K562 (cell line): ENCODE measurements around the gene GABRE. TPM values are rescaled to one million over a fixed set of nuclear protein-coding genes. Genes with fewer than 3 reads are reported as not detected.

Experiments used
- ATAC-seq: fragments of 200-7000 bp; cut with Tn5 transposase; 3 replicates; pipeline ENCODE4 v1.9.1; 2020; ENCODE audit warnings: moderate library complexity
- BruUV-seq: library from RNA; stranded (reverse); fragments of 400-500 nt; replicated peaks from 2 replicates; lab custom pipeline; 2021; lab: Mats Ljungman, UMichigan
- CTCF ChIA-PET: fragments of 300-600 bp; formaldehyde crosslinking; extraction: SDS; loops from one replicate; lab custom pipeline; 2021; ENCODE audit warnings: low intra/inter-chr PET ratio; lab: Yijun Ruan, JAX
- POLR2A ChIA-PET: fragments of 300-600, 350-650 bp; sonication (Branson Sonifier 250); formaldehyde crosslinking; extraction: SDS; loops from one replicate; lab custom pipeline; 2021; ENCODE audit warnings: antibody characterized with exemption, inconsistent platforms; lab: Yijun Ruan, JAX
- DNase-seq, 4 experiments: peaks; one replicate each; pipeline versions ENCODE4 v3.0.0 to v3.0.0-alpha.2; 2011 to 2018; ENCODE audit warnings: low spot score in 3 of 4, mixed read lengths in 3 of 4; ENCODE audit errors: extremely low read depth in 1 of 4
- FAIRE-seq: peaks from 2 replicates; lab custom pipeline; 2011; peaks lifted over from hg19 to GRCh38; lab: Jason Lieb, UNC
- H2AFZ ChIP-seq: 2 replicates; pipeline ENCODE4 v1.6.0; 2011; ENCODE audit warnings: low read depth, low read length, control low read depth, inconsistent platforms
- H3K27ac ChIP-seq: fragments of 200-600 bp; 3 replicates; pipeline ENCODE4 v1.8.0; 2011; ENCODE audit warnings: low read depth, mild to moderate bottlenecking, control low read depth, inconsistent platforms, low read length, moderate library complexity, mixed read lengths; ENCODE audit errors: extremely low read depth
- H3K27me3 ChIP-seq, 2 experiments: fragments of 300-600 bp in 1 of 2; 2 replicates in 1 of 2; 3 replicates in 1 of 2; pipeline versions ENCODE4 v1.6.0 to v1.8.0; 2011; ENCODE audit warnings: inconsistent platforms in 2 of 2, low read length in 2 of 2, mild to moderate bottlenecking in 1 of 2, mixed read lengths in 1 of 2, moderate library complexity in 1 of 2; ENCODE audit not compliant: control insufficient read depth in 2 of 2, insufficient read depth in 2 of 2
- H3K36me3 ChIP-seq: fragments of 300-600 bp; 3 replicates; pipeline ENCODE4 v1.8.0; 2011; ENCODE audit warnings: mild to moderate bottlenecking, low read length, inconsistent platforms; ENCODE audit not compliant: control insufficient read depth, insufficient read depth
- H3K4me1 ChIP-seq, 2 experiments: fragments of 200-600 bp in 1 of 2; replicated peaks in 1 of 2; 2 replicates in 1 of 2; 3 replicates in 1 of 2; pipeline versions ENCODE4 v1.5.1 to v1.8.0; 2011; ENCODE audit warnings: inconsistent platforms in 2 of 2, low read length in 2 of 2, mild to moderate bottlenecking in 1 of 2, mixed read lengths in 1 of 2, moderate library complexity in 1 of 2; ENCODE audit not compliant: control insufficient read depth in 2 of 2, insufficient read depth in 2 of 2
- H3K4me2 ChIP-seq: 2 replicates; pipeline ENCODE4 v1.6.1; 2011; ENCODE audit warnings: low read length, control low read depth, inconsistent platforms, mixed read lengths; ENCODE audit not compliant: insufficient read depth
- H3K4me3 ChIP-seq: fragments of 200-600 bp; sonication (generic), shearing (Covaris generic); 2 replicates; pipeline ENCODE4 v1.5.1; 2016; ENCODE audit warnings: control low read depth, inconsistent platforms
- H3K79me2 ChIP-seq: fragments of 200-600 bp; 3 replicates; pipeline ENCODE4 v1.8.0; 2011; ENCODE audit warnings: low read length, inconsistent platforms; ENCODE audit not compliant: control insufficient read depth, insufficient read depth
- H3K9ac ChIP-seq, 2 experiments: 2 replicates each; pipeline versions ENCODE4 v1.6.0 to v1.6.1; 2011; ENCODE audit warnings: low read depth in 2 of 2, low read length in 2 of 2, control low read depth in 1 of 2, inconsistent platforms in 1 of 2, mild to moderate bottlenecking in 1 of 2, mixed read lengths in 1 of 2; ENCODE audit not compliant: insufficient read depth in 1 of 2
- H3K9me1 ChIP-seq: one replicate; pipeline ENCODE4 v1.6.0; 2011; ENCODE audit warnings: inconsistent platforms, mild to moderate bottlenecking, low read length, moderate library complexity; ENCODE audit not compliant: control insufficient read depth, insufficient read depth
- H3K9me3 ChIP-seq: replicated peaks from 2 replicates; pipeline ENCODE4 v1.5.1; 2011; ENCODE audit warnings: low read depth, low read length, inconsistent platforms; ENCODE audit not compliant: control insufficient read depth, insufficient read depth
- H4K20me1 ChIP-seq: replicated peaks from 2 replicates; pipeline ENCODE4 v1.6.1; 2011; ENCODE audit warnings: low read length, inconsistent platforms, mixed read lengths; ENCODE audit not compliant: control insufficient read depth, insufficient read depth
- ARHGAP35 ChIP-seq: fragments of 450-650 bp; IDR thresholded peaks from 2 replicates; pipeline ENCODE4 v1.6.1; 2018; ENCODE audit not compliant: partially characterized antibody
- CC2D1A ChIP-seq: fragments of 450-650 bp; IDR thresholded peaks from 2 replicates; pipeline ENCODE4 v1.6.1; 2017; ENCODE audit warnings: mild to moderate bottlenecking
- COPS2 ChIP-seq: fragments of 450-650 bp; conservative IDR thresholded peaks from 2 replicates; pipeline ENCODE4 v1.6.1; 2016; ENCODE audit warnings: mild to moderate bottlenecking, moderate library complexity
- MCM7 ChIP-seq, 2 experiments: fragments of 450-650 bp; IDR thresholded peaks; 2 replicates each; pipeline ENCODE4 v1.6.1; 2016 to 2018
- NR4A1 ChIP-seq, 2 experiments: fragments of 250-450 bp in 1 of 2; fragments of 450-650 bp in 1 of 2; sonication (Bioruptor Pico) in 1 of 2; IDR thresholded peaks; 2 replicates each; pipeline versions ENCODE4 v1.4.0 to v1.6.1; 2016 to 2020; ENCODE audit warnings: mild to moderate bottlenecking in 2 of 2, missing compliant biosample characterization in 1 of 2, missing genetic modification characterization in 1 of 2, moderate library complexity in 1 of 2
- RFX1 ChIP-seq: fragments of 450-650 bp; IDR thresholded peaks from 2 replicates; pipeline ENCODE4 v1.6.1; 2016; ENCODE audit warnings: mild to moderate bottlenecking, moderate library complexity
- RUNX1 ChIP-seq: sonication (generic); IDR thresholded peaks from 2 replicates; pipeline ENCODE4 v1.6.1; 2016; ENCODE audit warnings: antibody characterized with exemption, low read depth
- ZKSCAN8 ChIP-seq: fragments of 200-800 bp; sonication (Bioruptor generic); IDR thresholded peaks from 2 replicates; pipeline ENCODE4 v1.6.1; 2016; ENCODE audit warnings: missing genetic modification characterization, missing compliant biosample characterization
- ZNF507 ChIP-seq: conservative IDR thresholded peaks from 2 replicates; pipeline ENCODE4 v1.6.1; 2017; ENCODE audit warnings: missing genetic modification characterization, missing compliant biosample characterization
- ZNF584 ChIP-seq: fragments of 200-800 bp; sonication (Bioruptor generic); IDR thresholded peaks from 2 replicates; pipeline ENCODE4 v1.6.1; 2016; ENCODE audit warnings: low read depth, mild to moderate bottlenecking, missing genetic modification characterization, missing compliant biosample characterization
- in situ Hi-C: fragments of 300-500 bp; cut with MboI; formaldehyde crosslinking; loops from 4 replicates; pipeline ENCODE4 v1.15.0; 2018; ENCODE audit warnings: inconsistent platforms, mixed read lengths
- intact Hi-C: fragments of 100-400 bp; cut with micrococcal nuclease; formaldehyde crosslinking; loops from 2 replicates; pipeline ENCODE4 v1.14.2; 2022
- polyA plus RNA-seq, 8 experiments: library from polyadenylated mRNA; depleted of rRNA in 4 of 8; stranded (reverse) in 5 of 8; unstranded in 3 of 8; fragments of >200 nt; fragmentation: Nextera tagmentation in 2 of 8; fragmentation: Illumina TruSeq in 1 of 8; extraction: Ambion mirVana in 2 of 8; extraction: Trizol in 1 of 8; gene quantifications; 2 replicates each; pipeline versions ENCODE4 v1.2.1 to v1.2.3, GENCODE V29; 2011 to 2014; ENCODE audit warnings: inconsistent platforms in 1 of 8, missing spikeins in 1 of 8
- total RNA-seq, 7 experiments: library from RNA; depleted of rRNA in 6 of 7; stranded (reverse); fragments of >200 nt in 6 of 7; fragmentation: Illumina TruSeq in 2 of 7; extraction: Trizol in 2 of 7; gene quantifications; 2 replicates each; pipeline versions ENCODE4 v1.2.1 to v1.2.3, GENCODE V29; 2011 to 2021; ENCODE audit warnings: low replicate concordance in 1 of 7
- TF ChIP-seq, protein P1 (sequence below): fragments of 450-650 bp; formaldehyde crosslinking; IDR thresholded peaks from 2 replicates; pipeline ENCODE4 v1.4.0; 2022; ENCODE audit warnings: missing genetic modification characterization
- TF ChIP-seq, protein P2 (sequence below): fragments of 250-450 bp; sonication (Bioruptor Pico); IDR thresholded peaks from 2 replicates; pipeline ENCODE4 v1.8.0; 2022; ENCODE audit warnings: inconsistent platforms, mild to moderate bottlenecking, moderate library complexity, borderline replicate concordance
- TF ChIP-seq, protein P3 (sequence below), 2 experiments: fragments of 450-650 bp in 1 of 2; sonication (generic) in 1 of 2; formaldehyde crosslinking in 1 of 2; IDR thresholded peaks in 1 of 2; conservative IDR thresholded peaks in 1 of 2; 2 replicates each; pipeline versions ENCODE4 v1.6.1 to v1.8.1; 2016 to 2023; ENCODE audit warnings: mild to moderate bottlenecking in 2 of 2, moderate library complexity in 2 of 2, inconsistent platforms in 1 of 2, missing genetic modification reagents in 1 of 2
- TF ChIP-seq, protein P4 (sequence below): sonication (generic); formaldehyde crosslinking; IDR thresholded peaks from 2 replicates; pipeline ENCODE4 v1.8.1; 2023; ENCODE audit warnings: mild to moderate bottlenecking, missing genetic modification reagents
- TF ChIP-seq, protein P5 (sequence below): fragments of 250-450 bp; sonication (Bioruptor Pico); IDR thresholded peaks from 2 replicates; pipeline ENCODE4 v1.8.0; 2021; ENCODE audit warnings: moderate library complexity, mild to moderate bottlenecking, inconsistent platforms

Gene GABRE
- total and polyA plus RNA-seq, 9 of the 15 experiments (the other 6 are each of a cell fraction or from before 2014, with no cell fraction given), result 23.1 to 456 (median 148) TPM

DNA sequence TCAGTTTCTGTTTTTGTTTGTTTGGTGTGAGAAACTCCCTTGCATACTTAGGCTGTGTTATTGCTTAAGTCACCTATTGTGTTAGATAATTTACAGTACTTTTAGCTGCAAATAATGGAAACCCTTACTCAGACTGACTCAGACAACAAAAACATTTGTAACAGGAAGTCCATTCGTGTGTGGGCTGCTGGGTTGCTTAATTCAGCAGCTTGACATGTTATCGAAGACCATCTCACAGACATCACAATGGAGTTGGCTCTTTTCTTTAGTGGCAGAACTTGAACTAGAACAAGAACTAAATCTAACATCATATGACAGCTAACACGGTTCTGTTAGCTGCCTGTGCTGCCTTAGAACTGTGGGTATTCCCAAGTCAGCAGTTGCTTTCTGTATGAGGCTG is 9.9 kb upstream of the GABRE start (continued):
- TF ChIP-seq NR4A1 (CRISPR knock-in tag; IDR thresholded peaks at IDR 0.05) (no peak), NR4A1 (tag; IDR thresholded peaks at IDR 0.05) (no peak), COPS2 (no peak), ZKSCAN8 (CRISPR knock-in tag) (no peak), RUNX1 (no peak), MCM7 (IDR thresholded peaks at IDR 0.05) (no peak)
- TF ChIP-seq, protein P1, sequence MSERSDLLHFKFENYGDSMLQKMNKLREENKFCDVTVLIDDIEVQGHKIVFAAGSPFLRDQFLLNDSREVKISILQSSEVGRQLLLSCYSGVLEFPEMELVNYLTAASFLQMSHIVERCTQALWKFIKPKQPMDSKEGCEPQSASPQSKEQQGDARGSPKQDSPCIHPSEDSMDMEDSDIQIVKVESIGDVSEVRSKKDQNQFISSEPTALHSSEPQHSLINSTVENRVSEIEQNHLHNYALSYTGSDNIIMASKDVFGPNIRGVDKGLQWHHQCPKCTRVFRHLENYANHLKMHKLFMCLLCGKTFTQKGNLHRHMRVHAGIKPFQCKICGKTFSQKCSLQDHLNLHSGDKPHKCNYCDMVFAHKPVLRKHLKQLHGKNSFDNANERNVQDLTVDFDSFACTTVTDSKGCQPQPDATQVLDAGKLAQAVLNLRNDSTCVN (CRISPR knock-in tag), result no peak

DNA sequence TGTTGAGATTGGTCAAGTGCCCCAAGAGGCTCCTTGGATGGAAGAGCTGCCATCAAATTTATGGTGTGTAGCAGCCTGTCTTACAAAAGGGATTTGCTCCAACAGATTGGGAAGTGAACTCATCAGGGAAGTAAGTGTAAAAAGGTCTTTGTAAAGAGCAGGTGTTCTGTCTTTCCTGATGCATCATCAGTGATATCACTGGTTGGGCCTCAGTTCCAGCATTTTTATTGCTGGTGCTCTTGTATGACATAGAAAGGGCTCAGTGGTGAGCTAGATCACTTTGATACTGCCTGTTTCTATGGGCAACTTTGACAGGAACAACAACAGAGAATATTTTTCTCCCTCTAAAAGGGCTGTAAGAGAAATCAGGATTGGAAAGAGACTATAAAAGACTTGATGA is 8.7 kb upstream of the GABRE start:
- ChIA-PET CTCF (no interaction called here), POLR2A (interaction anchor here (5.3 kb wide), 1 partner anchor 9 kb away, joined by 45 read pairs; the partner anchor contains the start of gene GABRE)
- Histone ChIP-seq H3K36me3 (no peaks in the 10 kb centered on the region; the same call in 2 of the 3 replicates), H4K20me1 (no peaks in the 10 kb centered on the region), H3K4me3 (no peak overlapping the region), H3K9me3 (no peaks in the 10 kb centered on the region), H3K27ac (no peak overlapping the region; the same call in 2 of the 3 replicates), H3K27me3 (no peaks in the 10 kb centered on the region), H3K4me2 (no peak overlapping the region), H3K9ac (no peak overlapping the region), H3K9me1 (no peaks in the 10 kb centered on the region), H3K4me1 (peaks cover 12 to 64% of the 10 kb centered on the region in 2 experiments; a peak in 4 of 5 replicates), H3K79me2 (peaks cover 5% of the 10 kb centered on the region; the same call in 1 of the 3 replicates), H2AFZ (no peak overlapping the region)
- DNase-seq (no peak), ATAC-seq (no peak), FAIRE-seq (no peak)
- BruUV-seq, result no TSS peak
- intact Hi-C loops (no loop called here), in situ Hi-C loops (no loop called here)
- TF ChIP-seq RFX1 (peak; percentile 34; the same call in 1 of the 2 replicates), ARHGAP35 (no peak), ZNF584 (CRISPR knock-in tag) (no peak), CC2D1A (no peak), ZNF507 (tag) (no peak)
- TF ChIP-seq, protein P2, sequence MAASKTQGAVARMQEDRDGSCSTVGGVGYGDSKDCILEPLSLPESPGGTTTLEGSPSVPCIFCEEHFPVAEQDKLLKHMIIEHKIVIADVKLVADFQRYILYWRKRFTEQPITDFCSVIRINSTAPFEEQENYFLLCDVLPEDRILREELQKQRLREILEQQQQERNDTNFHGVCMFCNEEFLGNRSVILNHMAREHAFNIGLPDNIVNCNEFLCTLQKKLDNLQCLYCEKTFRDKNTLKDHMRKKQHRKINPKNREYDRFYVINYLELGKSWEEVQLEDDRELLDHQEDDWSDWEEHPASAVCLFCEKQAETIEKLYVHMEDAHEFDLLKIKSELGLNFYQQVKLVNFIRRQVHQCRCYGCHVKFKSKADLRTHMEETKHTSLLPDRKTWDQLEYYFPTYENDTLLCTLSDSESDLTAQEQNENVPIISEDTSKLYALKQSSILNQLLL (CRISPR knock-in tag), result no peak
- TF ChIP-seq, protein P3, sequence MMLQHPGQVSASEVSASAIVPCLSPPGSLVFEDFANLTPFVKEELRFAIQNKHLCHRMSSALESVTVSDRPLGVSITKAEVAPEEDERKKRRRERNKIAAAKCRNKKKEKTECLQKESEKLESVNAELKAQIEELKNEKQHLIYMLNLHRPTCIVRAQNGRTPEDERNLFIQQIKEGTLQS (IDR thresholded peaks at IDR 0.05), result peak; percentile 47; the same call in 1 of the 2 replicates
- TF ChIP-seq, protein P3 (CRISPR knock-in tag; conservative IDR thresholded peaks at IDR 0.05), result no peak
- TF ChIP-seq, protein P4, sequence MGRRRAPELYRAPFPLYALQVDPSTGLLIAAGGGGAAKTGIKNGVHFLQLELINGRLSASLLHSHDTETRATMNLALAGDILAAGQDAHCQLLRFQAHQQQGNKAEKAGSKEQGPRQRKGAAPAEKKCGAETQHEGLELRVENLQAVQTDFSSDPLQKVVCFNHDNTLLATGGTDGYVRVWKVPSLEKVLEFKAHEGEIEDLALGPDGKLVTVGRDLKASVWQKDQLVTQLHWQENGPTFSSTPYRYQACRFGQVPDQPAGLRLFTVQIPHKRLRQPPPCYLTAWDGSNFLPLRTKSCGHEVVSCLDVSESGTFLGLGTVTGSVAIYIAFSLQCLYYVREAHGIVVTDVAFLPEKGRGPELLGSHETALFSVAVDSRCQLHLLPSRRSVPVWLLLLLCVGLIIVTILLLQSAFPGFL (CRISPR knock-in tag), result no peak
- TF ChIP-seq, protein P5, sequence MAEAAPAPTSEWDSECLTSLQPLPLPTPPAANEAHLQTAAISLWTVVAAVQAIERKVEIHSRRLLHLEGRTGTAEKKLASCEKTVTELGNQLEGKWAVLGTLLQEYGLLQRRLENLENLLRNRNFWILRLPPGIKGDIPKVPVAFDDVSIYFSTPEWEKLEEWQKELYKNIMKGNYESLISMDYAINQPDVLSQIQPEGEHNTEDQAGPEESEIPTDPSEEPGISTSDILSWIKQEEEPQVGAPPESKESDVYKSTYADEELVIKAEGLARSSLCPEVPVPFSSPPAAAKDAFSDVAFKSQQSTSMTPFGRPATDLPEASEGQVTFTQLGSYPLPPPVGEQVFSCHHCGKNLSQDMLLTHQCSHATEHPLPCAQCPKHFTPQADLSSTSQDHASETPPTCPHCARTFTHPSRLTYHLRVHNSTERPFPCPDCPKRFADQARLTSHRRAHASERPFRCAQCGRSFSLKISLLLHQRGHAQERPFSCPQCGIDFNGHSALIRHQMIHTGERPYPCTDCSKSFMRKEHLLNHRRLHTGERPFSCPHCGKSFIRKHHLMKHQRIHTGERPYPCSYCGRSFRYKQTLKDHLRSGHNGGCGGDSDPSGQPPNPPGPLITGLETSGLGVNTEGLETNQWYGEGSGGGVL (CRISPR knock-in tag), result no peak
